22Rv1 (cell line): Measurements from ENCODE around the gene EVL.

Source experiments
- CTCF ChIP-seq: fragments of 450-650 bp; IDR thresholded peaks from 2 replicates; pipeline ENCODE4 v1.5.1; 2017; ENCODE audit warnings: mild to moderate bottlenecking
- ZFX ChIP-seq: fragments of 450-650 bp; IDR thresholded peaks from 2 replicates; pipeline ENCODE4 v1.6.1; 2017; ENCODE audit warnings: antibody characterized with exemption, borderline replicate concordance

GRCh38 chr14:100100032-100100703, 34.9 kb downstream of the EVL start:
- TF ChIP-seq CTCF: no peak
- TF ChIP-seq ZFX: no peak
